Suprapubic skin (tissue), 4 donors: ENCODE data around the gene FRMD4A.

Experiments used
- CTCF ChIP-seq, 2 donors: fragments of 200-600 bp in 1 of 2; fragments of 450-650 bp in 1 of 2; sonication (generic) in 1 of 2; IDR thresholded peaks; one replicate each; pipeline ENCODE4 v1.5.1; 2016 to 2019; ENCODE audit warnings: antibody characterized with exemption in 2 of 2, mild to moderate bottlenecking in 1 of 2, moderate library complexity in 1 of 2
- EP300 ChIP-seq: sonication (generic); formaldehyde crosslinking; IDR thresholded peaks from one replicate; pipeline ENCODE4 v1.6.1; 2017; ENCODE audit warnings: antibody characterized with exemption
- POLR2A ChIP-seq, 2 donors: fragments of 450-650 bp; IDR thresholded peaks; one replicate each; pipeline ENCODE4 v1.6.1; 2017; ENCODE audit warnings: antibody characterized with exemption in 2 of 2, mild to moderate bottlenecking in 2 of 2, moderate library complexity in 2 of 2
- POLR2AphosphoS5 ChIP-seq, 3 donors: sonication (generic); formaldehyde crosslinking; IDR thresholded peaks; one replicate each; pipeline ENCODE4 v1.6.1; 2017; ENCODE audit warnings: antibody characterized with exemption in 3 of 3

GRCh38 chr10:13733071-13733470, 597.7 kb downstream of the FRMD4A start:
- TF ChIP-seq POLR2AphosphoS5 (IDR thresholded peaks at IDR 0.05) = no peak
- TF ChIP-seq CTCF (IDR thresholded peaks at IDR 0.05) = no peak
- no peak for TF ChIP-seq POLR2A (IDR thresholded peaks at IDR 0.05)
- no peak for TF ChIP-seq EP300
